Measurements from ENCODE around the gene RORC. TPM values are rescaled to one million over a fixed set of nuclear protein-coding genes. Genes with fewer than 3 reads are reported as not detected.

Gene RORC
- total RNA-seq, 1 donor from 2014 or later = not detected

DNA sequence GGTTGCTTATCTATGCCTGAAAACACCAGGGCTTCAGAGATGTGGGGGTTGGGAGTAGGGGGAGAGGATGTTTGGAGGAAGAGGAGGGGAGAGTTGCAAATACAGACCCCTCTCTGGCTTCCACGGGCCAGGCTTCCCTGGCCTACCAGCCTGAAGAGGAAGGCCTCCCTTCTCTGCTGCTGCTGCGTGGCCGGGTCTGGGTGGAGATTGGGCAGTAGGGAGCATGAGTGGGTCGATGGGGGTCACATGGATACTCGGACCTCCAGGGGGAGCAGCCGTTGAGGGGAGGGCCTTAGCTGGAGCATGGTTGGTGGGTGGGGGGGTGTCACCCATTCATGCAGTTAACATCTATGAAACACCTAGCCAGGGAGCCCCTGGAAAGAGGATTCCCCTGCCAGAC lies 1.5 kb downstream of the RORC start:
- Mint-ChIP-seq H3K27ac (no peak overlapping the region), H3K27me3 (ENCODE audit: low read depth) (peaks cover 3% of the 10 kb centered on the region), H3K4me1 (peaks cover 10% of the 10 kb centered on the region), H3K4me3 (no peak overlapping the region), H3K36me3 (no peaks in the 10 kb centered on the region), H3K9me3 (no peaks in the 10 kb centered on the region)
- TF ChIP-seq, protein P1, sequence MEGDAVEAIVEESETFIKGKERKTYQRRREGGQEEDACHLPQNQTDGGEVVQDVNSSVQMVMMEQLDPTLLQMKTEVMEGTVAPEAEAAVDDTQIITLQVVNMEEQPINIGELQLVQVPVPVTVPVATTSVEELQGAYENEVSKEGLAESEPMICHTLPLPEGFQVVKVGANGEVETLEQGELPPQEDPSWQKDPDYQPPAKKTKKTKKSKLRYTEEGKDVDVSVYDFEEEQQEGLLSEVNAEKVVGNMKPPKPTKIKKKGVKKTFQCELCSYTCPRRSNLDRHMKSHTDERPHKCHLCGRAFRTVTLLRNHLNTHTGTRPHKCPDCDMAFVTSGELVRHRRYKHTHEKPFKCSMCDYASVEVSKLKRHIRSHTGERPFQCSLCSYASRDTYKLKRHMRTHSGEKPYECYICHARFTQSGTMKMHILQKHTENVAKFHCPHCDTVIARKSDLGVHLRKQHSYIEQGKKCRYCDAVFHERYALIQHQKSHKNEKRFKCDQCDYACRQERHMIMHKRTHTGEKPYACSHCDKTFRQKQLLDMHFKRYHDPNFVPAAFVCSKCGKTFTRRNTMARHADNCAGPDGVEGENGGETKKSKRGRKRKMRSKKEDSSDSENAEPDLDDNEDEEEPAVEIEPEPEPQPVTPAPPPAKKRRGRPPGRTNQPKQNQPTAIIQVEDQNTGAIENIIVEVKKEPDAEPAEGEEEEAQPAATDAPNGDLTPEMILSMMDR (IDR thresholded peaks at IDR 0.05; ENCODE audit: unreplicated experiment) = no peak
- no peak for DNase-seq (ENCODE audit: low spot score in 2 of 2, unreplicated experiment in 2 of 2)

DNA sequence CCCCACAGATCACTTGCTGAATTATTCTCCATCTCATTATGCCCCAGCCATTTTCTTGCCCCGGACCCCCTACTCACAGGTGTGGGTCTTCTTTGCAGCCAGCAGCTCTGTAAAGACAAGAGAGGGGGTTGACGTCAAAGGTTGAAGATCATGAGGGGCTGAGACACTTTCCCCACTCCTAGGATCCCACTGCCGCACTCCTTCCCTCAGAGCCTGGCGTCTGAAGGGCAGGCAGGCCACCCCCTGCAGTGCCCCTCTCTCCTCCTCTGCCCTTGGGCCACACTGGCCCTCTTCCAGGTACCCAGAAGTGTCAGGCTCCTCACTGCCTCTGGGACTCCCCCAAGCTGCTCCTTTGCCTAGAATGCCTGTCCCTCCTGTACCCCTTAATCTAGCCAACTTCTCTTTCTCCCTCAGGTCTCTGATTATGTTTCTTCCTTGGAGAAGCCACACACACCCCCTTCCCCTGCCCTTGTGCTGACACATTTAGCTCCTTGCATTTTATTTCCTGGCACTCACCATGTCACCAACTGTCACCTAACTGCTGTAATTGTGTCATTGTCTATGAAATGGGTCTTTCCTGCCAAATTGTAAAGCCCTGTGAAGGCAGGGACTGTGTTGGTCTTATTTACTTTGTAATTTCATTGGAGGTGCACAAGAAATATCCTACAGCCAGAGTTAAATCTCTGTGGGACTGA lies 2.1 kb downstream of the RORC start:
- Mint-ChIP-seq H3K4me3 (no peak overlapping the region), H3K4me1 (peaks cover 10% of the 10 kb centered on the region), H3K9me3 (no peaks in the 10 kb centered on the region), H3K36me3 (no peaks in the 10 kb centered on the region), H3K27me3 (ENCODE audit: low read depth) (peaks cover 3% of the 10 kb centered on the region), H3K27ac (peak overlapping the region; percentile 70)
- TF ChIP-seq, protein P1 (IDR thresholded peaks at IDR 0.05; ENCODE audit: unreplicated experiment) = no peak
- no peak for DNase-seq (ENCODE audit: low spot score in 2 of 2, unreplicated experiment in 2 of 2)

DNA sequence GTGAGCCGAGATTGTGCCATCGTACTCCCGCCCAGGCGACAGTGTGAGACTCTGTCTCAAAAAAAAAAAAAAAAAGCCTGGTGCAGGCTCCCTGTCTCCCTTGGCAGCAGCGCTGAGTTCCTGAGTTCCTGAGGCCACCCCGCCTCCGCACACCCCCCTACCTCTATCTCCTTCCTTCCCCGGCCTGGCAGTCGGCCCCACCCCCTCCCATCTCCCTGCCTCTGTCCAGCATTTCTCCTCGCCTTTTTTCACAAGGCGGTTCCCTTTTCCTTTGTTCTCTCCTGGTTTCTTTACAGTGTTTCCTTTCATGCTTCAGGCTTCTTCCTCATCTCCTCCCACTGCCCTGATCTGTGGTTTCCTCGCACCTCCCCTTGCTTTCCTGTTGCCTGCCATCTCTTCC lies 2.7 kb downstream of the RORC start:
- H3K27ac Mint-ChIP-seq = peak overlapping the region; percentile 70
- TF ChIP-seq, protein P1 (IDR thresholded peaks at IDR 0.05; ENCODE audit: unreplicated experiment) = no peak
- H3K27me3 Mint-ChIP-seq (ENCODE audit: low read depth) = peaks cover 3% of the 10 kb centered on the region
- H3K4me1 Mint-ChIP-seq = peaks cover 10% of the 10 kb centered on the region
- H3K4me3 Mint-ChIP-seq = no peak overlapping the region
- DNase-seq (ENCODE audit: low spot score in 2 of 2, unreplicated experiment in 2 of 2) = peak; percentile 51 to 55
- no peaks in the 10 kb centered on the region for H3K9me3 Mint-ChIP-seq
- H3K36me3 Mint-ChIP-seq = no peaks in the 10 kb centered on the region

DNA sequence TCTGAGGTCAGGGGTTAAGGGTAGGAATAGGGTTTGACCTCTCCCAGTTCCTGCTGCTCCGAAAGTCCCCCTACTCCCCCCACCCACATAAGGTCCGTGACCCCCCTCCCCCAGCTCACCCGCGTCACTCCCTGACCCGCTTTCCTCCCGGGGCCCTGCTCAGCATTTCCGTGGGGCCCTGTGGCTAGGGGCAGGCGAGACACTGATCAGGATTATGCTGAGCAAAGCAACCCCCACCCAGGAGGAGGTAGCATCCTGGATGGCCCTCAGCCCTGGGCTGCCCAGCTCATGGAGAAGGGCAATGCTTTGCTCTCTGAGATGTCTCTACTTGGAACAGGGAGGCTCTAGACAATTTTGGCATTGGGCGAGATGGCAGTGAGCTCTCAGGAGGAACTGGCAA lies 3.7 kb downstream of the RORC start:
- H3K9me3 Mint-ChIP-seq = no peaks in the 10 kb centered on the region
- no peaks in the 10 kb centered on the region for H3K36me3 Mint-ChIP-seq
- TF ChIP-seq, protein P1 (IDR thresholded peaks at IDR 0.05; ENCODE audit: unreplicated experiment) = no peak
- H3K4me1 Mint-ChIP-seq = peaks cover 10% of the 10 kb centered on the region
- no peak overlapping the region for H3K27ac Mint-ChIP-seq
- H3K4me3 Mint-ChIP-seq = no peak overlapping the region
- peaks cover 10% of the 10 kb centered on the region for H3K27me3 Mint-ChIP-seq (ENCODE audit: low read depth)
- no peak for DNase-seq (ENCODE audit: low spot score in 2 of 2, unreplicated experiment in 2 of 2)

DNA sequence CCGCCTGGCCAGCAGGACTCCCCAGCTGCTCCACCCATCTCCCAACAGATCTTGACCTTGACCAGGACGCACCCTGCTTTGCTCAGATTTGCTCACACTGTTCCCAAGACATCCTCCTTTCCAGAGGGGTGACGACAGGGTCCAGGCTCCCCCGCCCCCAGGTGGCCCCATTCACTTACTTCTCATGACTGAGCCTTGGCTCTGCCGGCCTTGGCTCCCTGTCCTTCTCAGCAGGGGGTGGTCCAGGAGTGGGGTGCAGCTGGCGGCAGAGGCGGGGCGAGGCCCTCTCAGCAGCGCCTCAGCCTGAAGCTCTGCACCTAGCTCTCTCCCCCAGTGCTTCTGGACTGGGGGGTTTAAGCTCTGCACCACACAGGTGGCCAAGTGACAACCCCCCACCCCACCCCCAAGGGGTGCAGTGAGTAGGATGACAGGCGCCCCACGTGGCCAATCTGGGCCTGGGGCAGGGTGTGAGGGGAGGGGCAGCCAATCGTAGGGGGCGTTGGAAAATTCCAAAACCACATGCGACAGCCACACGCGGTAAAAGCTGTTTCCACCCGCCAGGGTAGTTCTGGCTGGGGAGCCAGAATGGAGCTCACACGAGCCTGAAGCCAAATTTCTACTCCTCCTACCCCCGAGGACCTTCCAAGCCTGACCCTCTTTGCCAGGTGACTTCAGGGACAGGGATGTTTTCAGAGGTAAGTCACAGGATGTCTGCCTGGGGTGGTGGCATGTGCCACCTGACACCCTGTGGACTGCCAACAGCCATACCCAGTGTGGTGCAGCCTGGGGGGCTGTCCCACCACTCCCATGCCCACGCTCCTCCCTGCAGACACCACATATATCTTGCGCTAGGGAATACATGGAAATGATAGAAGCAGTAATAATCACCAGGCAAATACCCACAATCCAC lies 5.6 kb downstream of the RORC start:
- H3K27ac Mint-ChIP-seq = no peak overlapping the region
- DNase-seq (ENCODE audit: low spot score in 2 of 2, unreplicated experiment in 2 of 2) = no peak
- H3K4me1 Mint-ChIP-seq = peaks cover 10% of the 10 kb centered on the region
- no peaks in the 10 kb centered on the region for H3K9me3 Mint-ChIP-seq
- H3K27me3 Mint-ChIP-seq (ENCODE audit: low read depth) = peaks cover 14% of the 10 kb centered on the region
- H3K4me3 Mint-ChIP-seq = no peak overlapping the region
- TF ChIP-seq, protein P1 (IDR thresholded peaks at IDR 0.05; ENCODE audit: unreplicated experiment) = no peak
- no peaks in the 10 kb centered on the region for H3K36me3 Mint-ChIP-seq
